Measurements from ENCODE around the gene RIOX2.

DNA sequence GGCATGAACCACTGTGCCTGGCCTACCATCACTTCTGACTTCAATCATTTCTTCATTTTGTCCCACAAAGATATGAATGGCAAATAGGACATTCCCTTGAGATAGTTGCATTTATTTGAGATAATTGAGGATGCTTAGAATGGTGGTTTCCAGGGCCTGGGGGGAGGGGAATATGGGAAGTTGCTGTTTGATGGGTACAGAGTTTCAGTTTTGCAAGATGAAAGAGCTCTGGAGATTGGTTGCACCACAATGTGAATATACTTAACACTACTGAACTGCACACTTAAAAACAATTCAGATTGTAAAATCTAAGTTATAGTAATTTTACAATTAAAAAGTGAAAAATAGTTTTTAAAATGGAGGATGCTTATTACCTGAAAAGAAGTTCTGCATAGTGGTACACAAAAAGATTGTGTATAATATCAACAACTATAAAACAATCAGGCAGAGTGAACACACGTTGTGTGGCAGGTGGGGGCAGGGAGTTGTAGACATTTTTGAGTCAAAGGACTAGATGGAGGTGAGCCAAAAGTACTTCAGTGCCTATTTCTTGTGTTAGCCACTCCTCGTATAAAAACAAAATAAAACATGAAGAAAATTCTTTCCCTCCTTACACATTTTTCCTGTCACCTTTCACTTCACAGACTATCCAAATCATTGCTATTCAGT is 18.5 kb upstream of the RIOX2 start:
- TF ChIP-seq POLR2AphosphoS5 (IDR thresholded peaks at IDR 0.05) (no peak), EZH2 (IDR thresholded peaks at IDR 0.05; ENCODE audit: borderline replicate concordance, insufficient read depth, low read length, poor library complexity, severe bottlenecking) (no peak)
- TF ChIP-seq, protein P1, sequence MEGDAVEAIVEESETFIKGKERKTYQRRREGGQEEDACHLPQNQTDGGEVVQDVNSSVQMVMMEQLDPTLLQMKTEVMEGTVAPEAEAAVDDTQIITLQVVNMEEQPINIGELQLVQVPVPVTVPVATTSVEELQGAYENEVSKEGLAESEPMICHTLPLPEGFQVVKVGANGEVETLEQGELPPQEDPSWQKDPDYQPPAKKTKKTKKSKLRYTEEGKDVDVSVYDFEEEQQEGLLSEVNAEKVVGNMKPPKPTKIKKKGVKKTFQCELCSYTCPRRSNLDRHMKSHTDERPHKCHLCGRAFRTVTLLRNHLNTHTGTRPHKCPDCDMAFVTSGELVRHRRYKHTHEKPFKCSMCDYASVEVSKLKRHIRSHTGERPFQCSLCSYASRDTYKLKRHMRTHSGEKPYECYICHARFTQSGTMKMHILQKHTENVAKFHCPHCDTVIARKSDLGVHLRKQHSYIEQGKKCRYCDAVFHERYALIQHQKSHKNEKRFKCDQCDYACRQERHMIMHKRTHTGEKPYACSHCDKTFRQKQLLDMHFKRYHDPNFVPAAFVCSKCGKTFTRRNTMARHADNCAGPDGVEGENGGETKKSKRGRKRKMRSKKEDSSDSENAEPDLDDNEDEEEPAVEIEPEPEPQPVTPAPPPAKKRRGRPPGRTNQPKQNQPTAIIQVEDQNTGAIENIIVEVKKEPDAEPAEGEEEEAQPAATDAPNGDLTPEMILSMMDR (IDR thresholded peaks at IDR 0.05; ENCODE audit: poor library complexity, severe bottlenecking), result no peak
- TF ChIP-seq, protein P2, sequence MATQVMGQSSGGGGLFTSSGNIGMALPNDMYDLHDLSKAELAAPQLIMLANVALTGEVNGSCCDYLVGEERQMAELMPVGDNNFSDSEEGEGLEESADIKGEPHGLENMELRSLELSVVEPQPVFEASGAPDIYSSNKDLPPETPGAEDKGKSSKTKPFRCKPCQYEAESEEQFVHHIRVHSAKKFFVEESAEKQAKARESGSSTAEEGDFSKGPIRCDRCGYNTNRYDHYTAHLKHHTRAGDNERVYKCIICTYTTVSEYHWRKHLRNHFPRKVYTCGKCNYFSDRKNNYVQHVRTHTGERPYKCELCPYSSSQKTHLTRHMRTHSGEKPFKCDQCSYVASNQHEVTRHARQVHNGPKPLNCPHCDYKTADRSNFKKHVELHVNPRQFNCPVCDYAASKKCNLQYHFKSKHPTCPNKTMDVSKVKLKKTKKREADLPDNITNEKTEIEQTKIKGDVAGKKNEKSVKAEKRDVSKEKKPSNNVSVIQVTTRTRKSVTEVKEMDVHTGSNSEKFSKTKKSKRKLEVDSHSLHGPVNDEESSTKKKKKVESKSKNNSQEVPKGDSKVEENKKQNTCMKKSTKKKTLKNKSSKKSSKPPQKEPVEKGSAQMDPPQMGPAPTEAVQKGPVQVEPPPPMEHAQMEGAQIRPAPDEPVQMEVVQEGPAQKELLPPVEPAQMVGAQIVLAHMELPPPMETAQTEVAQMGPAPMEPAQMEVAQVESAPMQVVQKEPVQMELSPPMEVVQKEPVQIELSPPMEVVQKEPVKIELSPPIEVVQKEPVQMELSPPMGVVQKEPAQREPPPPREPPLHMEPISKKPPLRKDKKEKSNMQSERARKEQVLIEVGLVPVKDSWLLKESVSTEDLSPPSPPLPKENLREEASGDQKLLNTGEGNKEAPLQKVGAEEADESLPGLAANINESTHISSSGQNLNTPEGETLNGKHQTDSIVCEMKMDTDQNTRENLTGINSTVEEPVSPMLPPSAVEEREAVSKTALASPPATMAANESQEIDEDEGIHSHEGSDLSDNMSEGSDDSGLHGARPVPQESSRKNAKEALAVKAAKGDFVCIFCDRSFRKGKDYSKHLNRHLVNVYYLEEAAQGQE (IDR thresholded peaks at IDR 0.05; ENCODE audit: borderline replicate concordance), result no peak

Data from neural cell (in vitro differentiated cells).